ENCODE results near the gene MFSD12.
A peak's percentile ranks its signal among the peaks of the same experiment; 100 is the strongest.

- TF ChIP-seq CTCF (IDR thresholded peaks at IDR 0.05; ENCODE audit: poor library complexity, severe bottlenecking) (peak; percentile 54), REST (IDR thresholded peaks at IDR 0.05; ENCODE audit: borderline replicate concordance) (peak; percentile 75), EZH2 (IDR thresholded peaks at IDR 0.05; ENCODE audit: borderline replicate concordance, insufficient read depth, low read length, poor library complexity, severe bottlenecking) (no peak), EP300 (conservative IDR thresholded peaks at IDR 0.05; ENCODE audit: poor library complexity, severe bottlenecking) (peak; percentile 85), POLR2AphosphoS5 (IDR thresholded peaks at IDR 0.05) (peak; percentile 93), RAD21 (conservative IDR thresholded peaks at IDR 0.05) (no peak), TAF1 (IDR thresholded peaks at IDR 0.05; ENCODE audit: low read depth) (peak; percentile 40)
These were observed 51.6 kb downstream of the MFSD12 start, which contains the start of gene FZR1 for GRCh38 chr19:3505598-3506383.
